ENCODE results near the gene RBM19. TPM values are rescaled to one million over a fixed set of nuclear protein-coding genes. Genes with fewer than 3 reads are reported as not detected.

Gene RBM19
- total and polyA plus RNA-seq, 10 donors, result 13.6 to 46.7 (median 34.5) TPM

DNA sequence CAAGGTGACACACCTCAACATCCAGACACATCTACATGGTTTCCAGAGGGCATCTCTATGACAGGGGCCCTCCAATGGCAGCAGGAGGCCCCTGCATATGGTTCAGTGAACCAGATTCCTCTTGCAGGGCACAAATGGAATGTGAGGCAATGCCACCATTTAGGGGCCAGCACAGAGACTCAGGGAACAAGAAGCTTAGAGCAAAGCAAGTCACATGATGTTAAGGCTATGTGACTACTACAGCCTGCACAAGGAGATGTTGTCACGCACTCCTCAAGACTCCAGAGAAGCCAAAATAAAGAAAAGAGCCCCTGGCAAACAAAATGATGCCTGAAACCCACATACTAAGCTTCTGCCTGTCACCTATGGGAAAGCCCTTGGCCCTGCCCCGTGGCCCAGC, 95.2 kb downstream of the RBM19 start:
- H3K36me3 ChIP-seq, result peaks cover 0 to 70% (median 6%) of the 10 kb centered on the region in 6 donors
- no peak for DNase-seq
- H3K9me3 ChIP-seq, result no peaks in the 10 kb centered on the region
- no peak overlapping the region for H3K27ac ChIP-seq
- 67 to 97% (median 91%) methylated on average over 2 of the region's 2 CpGs for WGBS, 5 donors
- intact Hi-C loops (cut with DNase I; ENCODE audit: low total_unique reads), result no loop called here
- H3K27me3 ChIP-seq (replicated peaks in 1 of 7), result no peaks in the 10 kb centered on the region
- TF ChIP-seq POLR2AphosphoS5 (IDR thresholded peaks at IDR 0.05), result no peak
- TF ChIP-seq, protein P1, sequence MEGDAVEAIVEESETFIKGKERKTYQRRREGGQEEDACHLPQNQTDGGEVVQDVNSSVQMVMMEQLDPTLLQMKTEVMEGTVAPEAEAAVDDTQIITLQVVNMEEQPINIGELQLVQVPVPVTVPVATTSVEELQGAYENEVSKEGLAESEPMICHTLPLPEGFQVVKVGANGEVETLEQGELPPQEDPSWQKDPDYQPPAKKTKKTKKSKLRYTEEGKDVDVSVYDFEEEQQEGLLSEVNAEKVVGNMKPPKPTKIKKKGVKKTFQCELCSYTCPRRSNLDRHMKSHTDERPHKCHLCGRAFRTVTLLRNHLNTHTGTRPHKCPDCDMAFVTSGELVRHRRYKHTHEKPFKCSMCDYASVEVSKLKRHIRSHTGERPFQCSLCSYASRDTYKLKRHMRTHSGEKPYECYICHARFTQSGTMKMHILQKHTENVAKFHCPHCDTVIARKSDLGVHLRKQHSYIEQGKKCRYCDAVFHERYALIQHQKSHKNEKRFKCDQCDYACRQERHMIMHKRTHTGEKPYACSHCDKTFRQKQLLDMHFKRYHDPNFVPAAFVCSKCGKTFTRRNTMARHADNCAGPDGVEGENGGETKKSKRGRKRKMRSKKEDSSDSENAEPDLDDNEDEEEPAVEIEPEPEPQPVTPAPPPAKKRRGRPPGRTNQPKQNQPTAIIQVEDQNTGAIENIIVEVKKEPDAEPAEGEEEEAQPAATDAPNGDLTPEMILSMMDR (IDR thresholded peaks at IDR 0.05 in 8 of 11, conservative IDR thresholded peaks at IDR 0.05 in 3 of 11), result no peak
- TF ChIP-seq POLR2A (IDR thresholded peaks at IDR 0.05), result no peak
- H3K4me1 ChIP-seq, result no peaks in the 10 kb centered on the region
- no peak overlapping the region for H3K4me3 ChIP-seq

DNA sequence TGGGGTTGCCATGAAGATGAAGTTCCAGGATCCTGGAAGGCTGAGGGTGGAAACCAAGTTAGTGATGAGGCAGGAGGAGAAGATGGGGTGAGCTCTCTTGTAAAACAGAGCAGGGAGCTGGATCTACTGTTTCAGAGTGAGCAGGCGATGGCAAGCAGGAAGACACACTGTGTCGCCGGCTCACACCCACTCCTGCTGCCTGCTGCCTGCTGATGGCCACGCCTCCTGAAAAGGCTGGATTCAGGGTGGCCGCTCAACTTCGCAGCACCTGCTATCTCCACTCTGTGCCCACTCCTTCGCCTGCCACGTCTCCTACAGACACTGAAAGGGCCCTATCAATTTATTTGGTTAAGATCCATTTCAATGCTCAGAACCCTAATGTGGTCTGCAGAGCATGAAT, 96.1 kb downstream of the RBM19 start:
- Histone ChIP-seq H3K9me3 (no peaks in the 10 kb centered on the region), H3K27ac (no peak overlapping the region), H3K36me3 (peaks cover 0 to 67% (median 5%) of the 10 kb centered on the region in 6 donors), H3K4me3 (no peak overlapping the region), H3K27me3 (replicated peaks in 1 of 7) (no peaks in the 10 kb centered on the region), H3K4me1 (no peaks in the 10 kb centered on the region)
- TF ChIP-seq POLR2A (IDR thresholded peaks at IDR 0.05), result no peak
- no peak for TF ChIP-seq POLR2AphosphoS5 (IDR thresholded peaks at IDR 0.05)
- TF ChIP-seq, protein P1 (IDR thresholded peaks at IDR 0.05 in 8 of 11, conservative IDR thresholded peaks at IDR 0.05 in 3 of 11), result no peak
- intact Hi-C loops (cut with DNase I; ENCODE audit: low total_unique reads), result no loop called here
- DNase-seq, result no peak
- 88 to 96% (median 92%) methylated on average over 6 to 8 of the region's 8 CpGs for WGBS, 5 donors

DNA sequence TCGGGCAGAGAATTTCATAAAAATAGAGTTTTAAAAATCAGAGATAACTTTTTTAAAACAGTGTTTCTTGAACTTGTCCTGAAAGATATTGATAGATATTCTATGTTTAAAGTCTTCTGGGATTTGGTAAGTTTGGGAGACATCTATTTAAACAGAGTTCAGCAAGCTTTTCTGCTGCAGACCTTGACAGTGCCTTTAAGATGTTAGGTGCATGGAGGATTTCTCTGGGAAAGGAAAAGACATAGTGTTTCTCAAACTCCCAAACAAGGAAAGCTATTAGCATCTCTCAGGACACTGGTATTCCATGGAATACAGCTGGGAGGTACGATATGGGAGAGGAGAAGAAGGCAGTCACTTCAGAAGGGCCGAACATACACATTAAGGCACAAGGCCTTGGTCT, 97.8 kb downstream of the RBM19 start:
- Histone ChIP-seq H3K36me3 (peaks cover 0 to 53% (median 0%) of the 10 kb centered on the region in 6 donors), H3K9me3 (no peaks in the 10 kb centered on the region), H3K4me1 (peaks cover 0 to 6% (median 2%) of the 10 kb centered on the region in 6 donors), H3K4me3 (no peak overlapping the region), H3K27ac (no peak overlapping the region), H3K27me3 (replicated peaks in 1 of 7) (no peaks in the 10 kb centered on the region)
- TF ChIP-seq, protein P1 (IDR thresholded peaks at IDR 0.05 in 8 of 11, conservative IDR thresholded peaks at IDR 0.05 in 3 of 11), result no peak
- TF ChIP-seq POLR2AphosphoS5 (IDR thresholded peaks at IDR 0.05) (no peak), POLR2A (IDR thresholded peaks at IDR 0.05) (no peak)
- DNase-seq, result no peak
- intact Hi-C loops (cut with DNase I; ENCODE audit: low total_unique reads), result no loop called here
- 91 to 98% (median 93%) methylated on average over 3 of the region's 3 CpGs for WGBS, 5 donors

DNA sequence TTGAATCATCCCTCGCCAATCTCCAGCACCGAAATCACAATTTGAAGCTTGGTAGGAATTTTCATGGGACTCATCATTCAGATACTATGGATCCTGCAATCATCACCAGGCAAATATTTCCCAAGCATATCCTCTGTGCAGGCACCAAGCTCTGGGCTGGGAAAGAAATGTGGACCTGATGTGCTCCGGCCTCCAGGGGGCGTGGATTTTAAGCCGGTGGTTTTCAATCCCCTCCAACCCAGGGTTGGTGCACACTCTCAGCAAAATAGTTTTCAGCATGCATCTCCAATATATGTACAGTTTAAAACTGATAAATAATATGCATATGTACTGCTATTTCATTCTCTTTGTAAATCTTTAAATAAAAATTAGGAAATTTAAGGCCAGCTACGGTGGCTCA, 98.9 kb downstream of the RBM19 start:
- Histone ChIP-seq H3K27me3 (replicated peaks in 1 of 7) (no peaks in the 10 kb centered on the region), H3K27ac (no peak overlapping the region), H3K9me3 (no peaks in the 10 kb centered on the region), H3K36me3 (peaks cover 0 to 53% (median 0%) of the 10 kb centered on the region in 6 donors), H3K4me1 (peaks cover 0 to 17% (median 10%) of the 10 kb centered on the region in 6 donors), H3K4me3 (no peak overlapping the region)
- 92 to 94% (median 92%) methylated on average over 6 of the region's 6 CpGs for WGBS, 5 donors
- intact Hi-C loops (cut with DNase I; ENCODE audit: low total_unique reads), result no loop called here
- no peak for DNase-seq
- TF ChIP-seq POLR2AphosphoS5 (IDR thresholded peaks at IDR 0.05) (no peak), POLR2A (IDR thresholded peaks at IDR 0.05) (no peak)
- TF ChIP-seq, protein P1 (IDR thresholded peaks at IDR 0.05 in 8 of 11, conservative IDR thresholded peaks at IDR 0.05 in 3 of 11), result no peak
